MM.1S (cell line): Measurements from ENCODE around the gene KCTD15.

Source experiments
- DNase-seq: peaks from one replicate; pipeline ENCODE4 v3.0.0-alpha.2; 2015
- H2AFZ ChIP-seq: fragments of 300-600 bp; sonication (generic); 2 replicates; pipeline ENCODE4 v1.6.0; 2016; ENCODE audit warnings: antibody characterized with exemption, low read length
- H3F3A ChIP-seq: fragments of 300-600 bp; sonication (generic); 2 replicates; pipeline ENCODE4 v1.6.1; 2016; ENCODE audit warnings: mild to moderate bottlenecking, antibody characterized with exemption, low read length, moderate library complexity, mixed read lengths; ENCODE audit not compliant: insufficient read depth
- H3K27ac ChIP-seq: fragments of 300-600 bp; sonication (generic); 2 replicates; pipeline ENCODE4 v1.5.1; 2016; ENCODE audit warnings: mild to moderate bottlenecking, low read length
- H3K27me3 ChIP-seq: fragments of 300-600 bp; sonication (generic); replicated peaks from 2 replicates; pipeline ENCODE4 v1.6.0; 2016; ENCODE audit warnings: low read length; ENCODE audit not compliant: insufficient read depth
- H3K36me3 ChIP-seq: fragments of 300-600 bp; sonication (generic); replicated peaks from 2 replicates; pipeline ENCODE4 v1.6.1; 2016; ENCODE audit warnings: mild to moderate bottlenecking, low read length, mixed read lengths; ENCODE audit not compliant: insufficient read depth
- H3K4me1 ChIP-seq: fragments of 300-600 bp; sonication (generic); 2 replicates; pipeline ENCODE4 v1.6.1; 2016; ENCODE audit warnings: low read length, mixed read lengths
- H3K4me2 ChIP-seq: fragments of 300-600 bp; sonication (generic); 2 replicates; pipeline ENCODE4 v1.6.0; 2016; ENCODE audit warnings: low read depth, low read length
- H3K4me3 ChIP-seq: fragments of 300-600 bp; sonication (generic); 2 replicates; pipeline ENCODE4 v1.5.1; 2016; ENCODE audit warnings: low read length, mixed read lengths
- H3K79me2 ChIP-seq: fragments of 300-600 bp; sonication (generic); 2 replicates; pipeline ENCODE4 v1.6.1; 2016; ENCODE audit warnings: mixed run types, low read length, mixed read lengths
- H3K9ac ChIP-seq: fragments of 300-600 bp; sonication (generic); 2 replicates; pipeline ENCODE4 v1.6.1; 2016; ENCODE audit warnings: low read length, mixed read lengths
- H3K9me2 ChIP-seq: fragments of 300-600 bp; sonication (generic); replicated peaks from 2 replicates; pipeline ENCODE4 v1.6.1; 2016; ENCODE audit warnings: mild to moderate bottlenecking, low read length, mixed read lengths; ENCODE audit not compliant: insufficient read depth
- H3K9me3 ChIP-seq: fragments of 300-600 bp; sonication (generic); replicated peaks from 2 replicates; pipeline ENCODE4 v1.6.1; 2016; ENCODE audit warnings: mild to moderate bottlenecking, low read length, mixed read lengths; ENCODE audit not compliant: insufficient read depth
- H4K20me1 ChIP-seq: fragments of 300-600 bp; sonication (generic); 2 replicates; pipeline ENCODE4 v1.6.1; 2016; ENCODE audit warnings: mild to moderate bottlenecking, low read length, moderate library complexity, mixed read lengths; ENCODE audit not compliant: insufficient read depth
- CTCF ChIP-seq: fragments of 300-600 bp; sonication (generic); IDR thresholded peaks from 2 replicates; pipeline ENCODE4 v1.5.1; 2016; ENCODE audit warnings: antibody characterized with exemption, low read length, mixed read lengths
- EZH2 ChIP-seq: fragments of 300-600 bp; sonication (generic); optimal IDR thresholded peaks from 2 replicates; pipeline ENCODE3; 2017; ENCODE audit warnings: low read depth, mild to moderate bottlenecking, antibody characterized with exemption, low read length, mixed read lengths
- EZH2phosphoT487 ChIP-seq: fragments of 300-600 bp; sonication (generic); IDR thresholded peaks from 2 replicates; pipeline ENCODE4 v1.6.1; 2018; ENCODE audit warnings: antibody characterized with exemption, low read length

The KCTD15 gene

DNA sequence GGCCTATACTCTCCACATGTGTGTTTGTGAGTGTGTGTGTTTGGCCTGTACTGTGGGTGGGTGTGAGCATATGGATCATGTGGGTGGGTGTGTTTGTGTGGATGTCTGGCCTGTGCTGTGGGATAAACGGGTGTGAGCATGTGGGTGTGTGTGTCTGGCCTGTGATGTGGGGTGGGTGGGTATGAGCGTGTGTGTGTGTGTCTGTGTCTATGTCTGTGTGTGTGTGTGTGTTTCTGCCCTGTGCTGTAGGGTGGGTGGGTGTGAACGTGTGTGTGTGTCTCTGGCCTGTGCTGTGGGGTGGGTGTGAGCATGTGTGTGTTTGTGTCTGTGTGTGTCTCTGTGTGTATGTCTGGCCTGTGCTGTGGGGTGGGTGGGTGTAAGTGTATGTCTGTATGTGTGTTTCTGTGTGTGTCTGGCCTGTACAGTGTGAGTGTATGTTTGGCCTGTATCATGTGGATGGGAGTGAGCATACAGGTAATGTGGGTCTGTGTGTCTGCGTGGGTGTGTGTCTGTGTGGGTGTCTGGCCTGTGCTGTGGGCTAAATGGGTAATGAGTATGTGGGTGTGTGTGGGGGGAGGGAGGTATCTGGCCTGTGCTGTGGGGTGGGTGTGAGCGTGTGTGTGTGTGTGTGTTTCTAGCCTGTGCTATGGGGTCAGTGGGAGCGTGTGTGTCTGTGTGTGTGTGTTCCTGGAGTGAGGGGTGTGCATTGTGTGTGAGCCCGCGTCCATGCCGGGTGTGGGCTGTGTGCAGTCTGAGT lies 20.8 kb upstream of the KCTD15 start:
- no peaks in the 10 kb centered on the region for H3F3A ChIP-seq
- no peaks in the 10 kb centered on the region for H3K9me3 ChIP-seq

GRCh38 chr19:33777351-33777750 lies 19.3 kb upstream of the KCTD15 start:
- no peaks in the 10 kb centered on the region for H4K20me1 ChIP-seq
- no peak overlapping the region for H3K4me2 ChIP-seq
- H3K4me3 ChIP-seq = no peak overlapping the region
- no peak overlapping the region for H3K9ac ChIP-seq
- H3F3A ChIP-seq = no peaks in the 10 kb centered on the region
- H3K4me1 ChIP-seq = no peaks in the 10 kb centered on the region
- no peaks in the 10 kb centered on the region for H3K79me2 ChIP-seq
- H3K27me3 ChIP-seq = peaks cover 42% of the 10 kb centered on the region
- no peak overlapping the region for H2AFZ ChIP-seq
- H3K9me2 ChIP-seq = no peaks in the 10 kb centered on the region
- H3K36me3 ChIP-seq = no peaks in the 10 kb centered on the region
- no peak for TF ChIP-seq EZH2
- no peak for TF ChIP-seq EZH2phosphoT487
- no peak for TF ChIP-seq CTCF
- no peak overlapping the region for H3K27ac ChIP-seq
- H3K9me3 ChIP-seq = no peaks in the 10 kb centered on the region
- DNase-seq = no peak

More for the DNA sequence above, 20.8 kb upstream of the KCTD15 start:
- DNase-seq = no peak
- Histone ChIP-seq H3K4me1 (no peaks in the 10 kb centered on the region), H3K27me3 (peaks cover 27% of the 10 kb centered on the region), H4K20me1 (no peaks in the 10 kb centered on the region), H3K36me3 (no peaks in the 10 kb centered on the region), H3K9ac (no peak overlapping the region), H3K27ac (no peak overlapping the region), H3K4me2 (no peak overlapping the region), H3K79me2 (no peaks in the 10 kb centered on the region), H3K4me3 (no peak overlapping the region), H3K9me2 (no peaks in the 10 kb centered on the region), H2AFZ (no peak overlapping the region)
- no peak for TF ChIP-seq EZH2
- TF ChIP-seq EZH2phosphoT487 = no peak
- TF ChIP-seq CTCF = no peak

GRCh38 chr19:33777753-33778088 lies 18.9 kb upstream of the KCTD15 start:
- no peak overlapping the region for H3K4me3 ChIP-seq
- no peaks in the 10 kb centered on the region for H3K9me3 ChIP-seq
- no peaks in the 10 kb centered on the region for H3K4me1 ChIP-seq
- no peaks in the 10 kb centered on the region for H3F3A ChIP-seq
- H3K4me2 ChIP-seq = no peak overlapping the region
- H2AFZ ChIP-seq = no peak overlapping the region
- TF ChIP-seq EZH2 (no peak), EZH2phosphoT487 (no peak)
- DNase-seq = no peak
- no peaks in the 10 kb centered on the region for H3K79me2 ChIP-seq
- no peak overlapping the region for H3K27ac ChIP-seq
- peaks cover 45% of the 10 kb centered on the region for H3K27me3 ChIP-seq
- H3K9ac ChIP-seq = no peak overlapping the region
- no peaks in the 10 kb centered on the region for H3K36me3 ChIP-seq
- H3K9me2 ChIP-seq = no peaks in the 10 kb centered on the region
- H4K20me1 ChIP-seq = no peaks in the 10 kb centered on the region
